HG02623 (cell line): ENCODE results near the gene STAG1.
"Not testable (repeated sequence)": the region's sequence is repeated elsewhere in the genome, so short reads cannot be mapped to it uniquely, and the experiment has no call there.

Experiments used
- ATAC-seq: cut with Tn5 transposase; IDR thresholded peaks from one replicate; pipeline ENCODE4 v1.9.1; 2021; ENCODE audit warnings: moderate library complexity; ENCODE audit not compliant: unreplicated experiment

The STAG1 gene

DNA sequence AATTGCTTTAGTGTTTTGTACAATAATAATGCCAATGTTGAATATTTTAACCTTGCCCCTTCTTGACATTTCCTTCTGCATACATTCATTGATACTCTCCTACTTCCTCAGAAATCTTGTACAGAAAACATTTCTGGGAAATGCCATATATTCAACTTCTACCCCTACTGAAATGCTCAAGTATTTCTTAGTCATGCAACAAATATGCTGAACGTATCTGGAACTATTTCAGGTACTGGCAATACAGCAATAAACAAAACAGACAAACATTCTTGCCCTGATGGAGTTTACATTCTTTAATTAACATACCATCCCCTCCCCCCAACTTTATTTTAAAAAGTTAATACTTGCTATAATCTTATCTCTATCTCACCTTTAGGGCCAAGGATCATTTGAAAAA is 147.2 kb downstream of the STAG1 start:
- ATAC-seq, result no peak

DNA sequence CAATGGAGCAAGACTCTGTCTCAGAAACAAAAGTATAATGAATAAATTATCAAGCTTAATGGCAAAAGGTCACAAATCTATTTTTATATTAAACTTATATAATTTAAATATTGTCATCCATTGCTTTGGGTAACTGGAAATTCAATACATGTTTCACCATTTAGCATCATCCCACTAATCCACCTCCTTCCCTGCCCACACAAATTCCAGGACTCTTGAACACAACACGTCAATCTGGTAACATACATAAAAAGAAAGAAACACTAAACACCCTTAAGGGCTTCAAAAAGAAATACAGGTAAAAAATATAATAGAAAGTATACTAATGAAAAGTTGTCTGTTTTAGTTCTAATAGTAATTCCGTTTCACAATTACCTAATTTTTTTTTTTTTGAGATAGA is 149.4 kb downstream of the STAG1 start:
- ATAC-seq, result no peak

DNA sequence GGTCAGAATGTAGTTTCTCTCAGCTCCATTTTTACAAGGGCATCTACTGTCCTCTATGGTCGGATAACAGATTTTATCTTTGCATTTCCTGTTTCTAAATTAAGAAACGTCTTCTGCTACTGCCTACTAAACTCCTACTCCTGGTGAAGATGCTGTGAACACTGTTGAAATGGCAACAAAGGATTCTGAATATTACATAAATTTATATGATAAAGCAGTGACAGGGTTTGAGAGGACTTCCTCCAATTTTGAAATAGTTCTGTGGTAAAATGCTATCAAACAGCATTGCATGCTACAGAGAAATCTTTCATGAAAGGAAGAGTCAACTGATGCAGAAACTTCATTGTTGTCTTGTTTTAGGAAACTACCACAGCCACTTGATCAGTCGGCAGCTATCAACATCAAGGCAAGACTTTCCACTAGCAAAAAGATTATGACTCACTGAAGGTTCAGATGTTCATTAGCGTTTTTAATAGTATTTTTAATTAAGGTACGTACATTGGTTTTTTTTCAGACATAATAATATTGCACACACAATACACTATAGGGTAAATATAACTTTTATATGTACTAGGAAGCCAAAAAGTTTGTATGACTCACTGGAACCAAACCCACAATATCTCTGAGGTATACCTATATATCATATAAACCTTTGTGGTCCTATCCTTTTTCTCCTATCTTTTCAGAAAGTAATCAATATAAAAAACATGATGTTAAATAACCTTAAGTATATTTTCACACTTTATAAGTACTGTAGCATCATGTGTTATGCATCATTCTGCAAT is 156.1 kb downstream of the STAG1 start:
- ATAC-seq, result no peak

DNA sequence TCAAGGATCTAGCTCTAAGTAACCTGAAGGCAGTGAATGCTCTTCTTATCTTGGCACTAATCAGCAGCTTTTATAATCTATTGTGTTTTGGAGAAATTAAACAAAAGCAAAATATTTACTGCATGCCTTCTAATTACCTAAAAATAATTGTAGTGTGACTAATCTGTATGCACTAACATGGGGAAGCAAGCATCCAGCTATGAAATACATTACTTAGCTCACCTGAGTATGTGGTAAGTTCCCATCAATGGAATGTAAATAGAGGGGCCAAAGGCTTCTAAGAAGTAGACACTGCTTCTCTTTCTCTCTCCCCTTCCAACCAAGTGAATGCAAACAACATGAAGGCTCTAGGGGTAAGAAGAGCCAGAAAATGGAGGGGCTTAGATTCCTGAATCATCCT is 165.6 kb downstream of the STAG1 start:
- ATAC-seq, result no peak

DNA sequence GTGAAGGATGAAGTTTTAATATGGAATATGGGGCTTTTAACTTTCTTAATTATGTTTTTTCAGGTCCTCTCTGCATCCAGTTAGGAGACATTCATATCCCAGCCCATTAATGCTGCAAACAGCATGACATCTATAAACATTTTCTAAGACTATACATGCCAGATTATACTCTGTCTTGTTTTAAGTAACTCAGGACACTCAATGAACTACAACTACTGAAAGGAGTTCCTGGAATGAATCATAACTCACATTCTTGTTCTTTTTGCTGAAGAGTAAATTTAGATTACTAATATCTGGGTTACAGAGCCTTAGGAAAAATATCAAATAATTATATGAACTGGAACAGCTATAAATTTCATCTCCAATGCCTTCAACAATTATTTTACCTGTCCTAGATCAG is 167.4 kb downstream of the STAG1 start:
- ATAC-seq, result no peak

DNA sequence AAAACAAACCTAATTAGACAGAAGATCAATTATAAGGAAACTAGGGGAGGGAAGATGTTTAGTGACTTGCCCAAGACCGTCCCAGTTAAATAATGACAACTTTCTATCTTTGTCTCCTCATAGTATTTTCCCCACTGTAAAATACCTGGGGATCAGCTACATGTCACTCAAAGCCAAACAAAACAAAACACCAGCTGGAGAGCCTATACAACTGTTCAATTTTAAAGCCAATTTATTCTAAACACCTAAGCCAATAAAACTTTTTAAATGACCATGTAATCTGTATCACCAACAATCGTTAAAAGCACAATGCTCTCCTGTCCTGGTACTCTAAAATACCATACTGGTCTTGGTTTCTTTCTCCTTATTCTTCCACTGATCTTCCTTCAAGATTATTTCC is 168.4 kb downstream of the STAG1 start:
- ATAC-seq, result no peak

DNA sequence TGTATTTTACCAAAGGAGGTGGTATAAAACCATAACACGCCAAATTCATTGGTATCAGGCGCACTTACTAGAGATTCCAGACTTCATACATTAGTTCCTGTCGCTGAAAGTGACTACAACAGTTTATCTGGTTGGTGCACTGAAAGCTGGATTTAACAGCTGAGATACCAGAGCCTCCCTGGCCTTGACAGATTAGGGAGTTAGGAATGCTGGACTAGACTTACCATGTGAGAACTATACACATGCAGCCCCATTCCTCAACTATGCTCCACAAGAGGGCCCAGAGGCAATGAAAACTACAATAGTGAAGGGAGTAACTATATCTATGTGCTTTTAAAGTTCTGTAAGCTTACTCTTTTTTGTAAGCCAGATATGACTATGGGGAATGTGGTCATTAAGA is 174.4 kb downstream of the STAG1 start:
- no peak for ATAC-seq

DNA sequence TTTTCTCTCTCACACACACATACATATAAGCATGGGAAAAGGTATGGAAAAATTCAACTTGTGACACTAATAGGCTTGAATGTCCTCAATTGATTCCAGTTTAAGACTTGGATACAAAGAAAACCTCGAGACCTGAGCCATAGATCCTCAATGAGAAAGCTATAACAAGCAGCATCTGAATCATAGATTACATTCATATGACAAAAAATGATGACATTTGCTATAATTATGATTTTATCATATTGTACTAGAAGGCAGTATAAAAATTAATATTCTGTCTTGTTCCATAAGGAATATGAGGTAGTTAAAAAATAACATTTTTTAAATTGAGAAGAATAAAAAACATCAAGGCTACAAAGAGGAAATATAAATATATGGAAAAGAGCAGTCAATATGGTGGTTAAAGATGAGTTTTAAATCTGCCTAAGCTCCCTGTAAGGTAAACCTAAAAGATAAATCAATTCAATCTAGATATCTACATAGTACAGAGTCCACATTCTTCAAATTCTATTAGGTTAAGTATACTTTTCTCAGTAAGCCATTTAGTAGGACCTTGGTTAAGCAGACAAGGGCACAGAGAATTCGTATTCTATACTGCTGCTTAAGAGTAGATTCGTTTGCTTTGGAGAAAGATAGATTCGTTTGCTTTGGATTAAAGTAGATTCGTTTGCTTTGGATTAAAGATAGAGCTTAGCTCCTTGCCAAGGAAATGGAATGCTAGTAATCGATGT is 175.7 kb downstream of the STAG1 start:
- ATAC-seq, result no peak

DNA sequence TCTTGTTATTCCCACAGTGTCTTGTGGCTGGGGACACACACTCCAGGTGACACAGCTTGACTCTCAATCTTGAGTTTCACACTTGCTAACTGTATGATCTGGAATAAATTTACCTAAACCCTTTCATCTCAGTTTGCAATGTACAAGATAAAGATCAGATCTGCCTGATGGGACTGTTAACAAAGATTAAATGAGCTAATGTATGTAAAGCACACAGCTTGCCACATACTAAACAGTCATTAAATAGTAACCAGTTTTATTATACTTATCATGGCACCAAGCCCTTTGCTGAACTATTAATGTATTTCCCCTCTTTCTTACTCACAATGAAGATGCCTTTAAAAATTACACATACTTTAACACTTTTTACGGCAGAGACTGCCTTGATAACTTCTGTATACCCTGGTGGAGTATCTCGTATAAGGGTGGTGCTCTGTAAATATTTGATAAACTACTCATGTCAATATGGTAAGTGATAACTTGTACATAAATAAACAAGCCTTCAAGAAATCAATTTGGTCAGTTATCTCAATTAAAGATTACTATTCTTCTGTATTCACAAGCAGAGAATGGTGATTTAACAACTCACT is 184.5 kb downstream of the STAG1 start:
- no peak for ATAC-seq

DNA sequence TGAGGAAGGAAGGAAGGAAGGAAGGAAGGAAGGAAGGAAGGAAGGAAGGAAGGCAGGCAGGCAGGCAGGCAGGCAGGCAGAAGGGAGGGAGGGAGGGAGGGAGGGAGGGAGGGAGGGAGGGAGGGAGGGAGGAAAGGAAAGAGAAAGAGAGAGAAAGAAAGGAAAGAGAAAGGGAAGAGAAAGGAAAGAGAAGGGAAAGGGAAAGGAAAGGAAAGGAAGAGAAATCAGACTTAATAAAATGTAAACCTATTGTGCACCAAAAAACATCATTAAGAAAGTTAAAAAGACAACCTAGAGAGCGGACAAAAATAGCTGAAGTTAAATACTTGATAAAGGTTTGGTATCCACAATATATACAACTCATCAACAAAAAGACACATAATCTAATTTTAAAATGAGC is 187.2 kb downstream of the STAG1 start:
- not testable (repeated sequence) for ATAC-seq

DNA sequence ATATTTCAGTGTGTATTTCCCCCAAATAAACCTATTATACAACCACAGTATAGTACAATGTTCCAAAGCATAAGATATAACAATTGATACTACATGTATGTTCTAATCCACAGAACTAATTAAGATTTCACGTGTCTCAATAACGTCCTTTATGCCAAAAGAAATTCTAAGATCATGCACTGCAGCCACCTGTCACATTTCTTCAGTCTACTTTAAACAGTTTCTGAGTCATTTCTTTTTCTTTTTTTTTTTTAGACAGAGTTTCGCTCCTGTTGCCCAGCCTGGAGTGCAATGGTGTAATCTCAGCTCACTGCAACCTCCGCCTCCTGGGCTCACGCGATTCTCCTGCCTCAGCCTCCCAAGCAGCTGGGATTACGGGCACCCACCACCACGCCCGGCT is 190.2 kb downstream of the STAG1 start:
- ATAC-seq, result no peak

DNA sequence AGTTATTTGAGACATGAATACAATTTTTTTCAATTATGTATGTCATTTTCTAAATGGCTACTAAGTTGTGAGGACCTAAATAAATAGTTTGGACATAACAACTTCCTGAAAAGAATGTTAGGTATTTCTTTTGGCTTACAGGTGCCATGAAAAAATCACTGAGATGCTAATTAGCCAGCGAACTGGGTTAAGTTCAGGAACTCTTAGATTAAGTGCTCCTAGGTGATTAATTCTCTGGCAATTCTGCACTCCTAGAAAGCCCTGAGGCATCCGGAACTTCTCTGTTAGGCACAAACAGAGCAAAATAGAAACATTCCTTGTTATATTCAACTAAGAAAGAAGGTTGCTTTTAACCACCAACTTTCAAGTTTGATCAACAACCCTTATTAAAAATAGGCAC is 192.3 kb downstream of the STAG1 start:
- ATAC-seq, result no peak

DNA sequence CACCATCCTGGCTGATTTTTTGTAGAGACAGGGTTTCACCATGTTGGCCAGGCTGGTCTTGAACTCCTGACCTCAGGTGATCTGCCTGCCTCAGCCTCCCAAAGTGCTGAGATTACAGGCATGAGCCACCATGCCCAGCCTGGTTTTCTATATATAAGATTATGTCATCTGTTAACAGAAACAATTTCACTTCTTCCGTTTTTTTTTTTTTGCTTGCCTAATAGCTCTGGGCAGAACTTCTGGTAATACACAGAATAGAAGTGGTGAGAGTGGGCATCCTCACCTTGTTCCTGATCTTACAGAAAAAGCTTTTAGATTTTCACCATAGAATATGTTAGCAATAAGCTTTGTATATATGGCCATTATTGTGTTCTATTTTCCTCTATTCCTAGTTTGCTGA is 202.7 kb downstream of the STAG1 start:
- not testable (repeated sequence) for ATAC-seq

DNA sequence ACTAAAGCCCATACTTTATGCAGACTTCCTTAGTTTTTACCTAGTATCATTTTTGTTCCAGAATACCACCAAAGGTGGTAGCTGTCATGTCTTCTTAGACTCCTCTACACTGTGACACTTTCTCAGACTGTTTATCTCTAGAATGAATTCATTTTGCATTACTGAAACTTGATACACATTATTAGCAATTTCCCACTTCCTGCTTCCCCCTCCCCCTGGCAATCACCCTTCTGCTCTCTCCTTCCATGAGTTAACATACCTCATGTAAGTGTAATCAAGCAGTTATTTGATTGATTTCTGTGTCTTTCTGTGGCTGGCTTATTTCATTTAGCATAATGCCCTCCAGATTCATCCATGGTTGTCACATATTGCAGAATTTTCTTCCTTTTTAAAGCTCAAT is 204.9 kb downstream of the STAG1 start:
- ATAC-seq, result no peak

DNA sequence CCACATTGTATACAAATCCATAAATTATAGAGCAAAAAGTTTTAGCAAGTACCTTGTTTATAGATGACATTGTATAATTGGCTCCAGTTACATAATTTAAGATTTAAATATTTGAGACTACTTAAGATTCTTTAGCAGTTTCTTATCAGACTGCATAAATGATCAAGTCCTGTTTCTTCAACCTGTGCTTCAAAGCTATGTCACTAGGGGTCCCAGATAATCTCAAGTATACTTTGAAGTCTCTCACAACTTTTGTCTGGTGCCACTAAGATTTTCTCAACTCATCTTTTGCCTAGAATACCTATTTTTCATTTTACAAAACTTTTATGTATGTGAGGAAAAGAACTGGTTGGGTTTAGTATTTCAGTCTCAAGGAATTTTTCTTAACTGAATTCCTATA is 205.5 kb downstream of the STAG1 start:
- no peak for ATAC-seq

DNA sequence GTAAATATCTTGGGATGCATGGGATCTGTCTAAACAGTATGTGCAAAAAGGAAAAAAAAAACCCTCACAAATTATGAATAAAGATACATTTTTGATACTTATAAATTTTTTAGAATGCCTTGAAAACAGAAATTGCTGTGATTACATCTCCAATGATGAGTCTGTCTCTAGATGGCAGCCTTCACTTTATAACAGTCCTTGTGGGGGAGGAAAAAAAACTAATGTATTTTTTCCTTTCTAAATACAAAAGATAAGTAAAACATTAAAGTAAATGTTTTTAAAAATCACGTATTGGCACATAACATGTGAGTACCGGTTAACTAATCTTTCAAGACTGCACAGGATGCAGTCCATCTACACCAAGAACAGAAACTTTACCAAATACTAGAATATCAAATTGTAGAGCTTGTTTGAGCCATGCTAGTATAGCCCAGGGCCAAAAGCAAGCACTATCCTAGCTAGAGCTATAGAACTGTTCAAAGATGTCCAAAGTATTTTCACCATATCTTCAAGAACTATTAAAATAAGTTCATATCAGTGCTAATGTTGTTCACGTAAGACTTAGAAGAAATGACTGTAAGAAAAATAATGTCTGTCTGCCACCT is 206.4 kb downstream of the STAG1 start:
- no peak for ATAC-seq

DNA sequence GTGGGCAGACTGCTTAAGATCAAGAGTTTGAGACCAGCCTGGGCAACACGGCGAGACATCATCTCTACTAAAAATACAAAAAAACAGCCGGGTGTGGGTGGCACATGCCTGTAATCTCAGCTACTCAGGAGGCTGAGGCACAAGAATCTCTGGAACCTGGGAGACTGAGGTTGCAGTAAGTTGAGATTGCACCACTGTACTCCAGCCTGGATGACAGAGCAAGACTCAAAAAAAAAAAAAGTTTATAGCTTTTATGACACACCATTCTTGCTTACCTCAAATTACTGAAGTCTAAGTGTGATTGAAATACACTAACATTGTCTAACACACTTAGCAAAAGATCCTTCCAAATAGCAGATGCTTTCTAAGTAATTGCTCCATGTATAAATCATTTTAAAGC is 207.6 kb downstream of the STAG1 start:
- ATAC-seq, result no peak

DNA sequence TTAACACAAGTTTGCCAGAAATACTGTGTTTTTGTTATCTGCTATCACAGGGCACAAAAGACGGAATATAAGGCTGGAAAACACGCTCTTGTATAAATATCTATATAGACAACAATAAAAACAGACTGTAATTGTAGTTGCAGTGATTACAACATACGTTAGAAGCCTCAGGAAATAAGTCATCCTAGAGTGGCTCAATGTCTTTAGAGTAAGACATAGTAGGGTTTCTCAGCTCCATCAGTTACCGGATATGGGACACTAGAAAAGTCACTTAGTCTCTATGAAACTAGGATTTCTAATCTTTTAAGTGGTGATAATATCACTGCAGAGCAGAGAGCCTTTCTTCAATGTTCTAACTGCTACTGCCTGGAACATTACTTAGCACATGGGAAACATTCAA is 208.8 kb downstream of the STAG1 start:
- ATAC-seq, result no peak

DNA sequence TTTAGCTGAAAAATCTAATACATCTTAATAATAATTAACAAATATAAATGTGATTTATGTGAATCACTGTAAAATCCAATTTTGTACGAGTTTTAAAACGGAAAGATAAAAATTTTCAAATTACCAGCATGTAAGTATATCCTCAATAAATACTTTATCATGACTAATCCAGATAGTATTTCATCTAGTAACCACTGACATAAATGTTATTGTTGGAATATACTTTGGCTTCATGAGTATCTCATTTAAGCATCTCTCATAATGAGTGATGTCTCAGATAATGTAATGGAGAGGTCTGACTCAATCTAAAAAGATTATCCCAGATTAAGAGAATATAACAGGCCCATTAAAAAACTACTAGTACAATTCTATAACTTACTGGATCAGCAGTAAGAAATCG is 216.3 kb downstream of the STAG1 start:
- ATAC-seq, result no peak

DNA sequence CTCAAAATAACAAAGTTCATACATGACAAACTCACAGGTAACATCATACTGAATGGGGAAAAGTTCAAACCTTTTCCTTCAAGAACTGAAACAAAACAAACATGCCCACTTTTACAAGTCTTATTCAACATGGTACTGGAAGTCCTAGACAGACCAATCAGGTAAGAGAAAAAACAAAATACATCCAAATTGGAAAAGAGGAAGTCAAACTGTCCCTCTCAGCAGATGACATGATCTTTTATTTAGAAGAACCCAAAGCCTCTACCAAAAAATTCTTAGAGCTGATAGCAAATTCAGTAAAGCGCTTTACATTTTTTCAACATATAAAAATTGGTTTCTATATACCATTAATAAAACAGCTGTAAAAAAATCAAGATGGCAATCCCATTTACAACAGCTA is 219.4 kb downstream of the STAG1 start:
- ATAC-seq, result no peak

DNA sequence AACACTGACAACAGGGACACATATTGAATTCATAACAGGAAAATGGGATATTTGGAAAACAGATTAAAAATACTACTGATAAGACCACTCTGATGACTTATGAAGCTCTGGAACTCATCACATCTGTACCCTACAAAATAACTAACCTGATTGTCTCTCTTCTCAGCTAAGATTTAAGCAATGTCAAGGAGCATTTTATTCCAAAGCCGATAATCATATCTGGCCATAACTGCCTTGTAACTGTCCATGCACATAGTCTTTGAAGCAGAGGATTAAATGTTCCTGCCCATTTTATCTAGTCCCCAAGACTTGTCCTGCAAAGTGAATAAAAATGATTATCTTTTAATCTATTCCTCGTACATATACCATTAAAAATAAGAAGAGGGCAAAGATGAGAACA is 234.1 kb downstream of the STAG1 start:
- ATAC-seq, result no peak

DNA sequence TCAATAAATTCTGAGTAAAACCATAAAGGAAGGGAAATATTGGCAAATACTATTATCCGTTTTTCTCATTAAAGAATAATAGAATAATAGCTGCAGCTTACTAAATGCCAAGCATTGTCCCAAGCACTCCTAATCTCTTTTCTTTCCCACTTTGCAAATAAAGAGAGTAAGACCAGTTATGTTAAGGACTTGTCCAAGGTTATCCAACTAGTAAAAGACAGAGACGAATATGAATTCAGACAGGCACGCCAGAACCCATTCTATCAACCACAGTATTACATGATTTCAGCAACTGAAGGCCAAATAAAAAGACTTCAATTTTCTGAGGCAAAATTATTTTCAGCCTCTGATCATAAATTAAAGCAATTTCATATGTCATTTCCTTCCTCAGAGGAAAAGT is 235.5 kb downstream of the STAG1 start:
- ATAC-seq, result no peak
